Neural progenitor cell (in vitro differentiated cells): Measurements from ENCODE around the gene HDDC2. TPM values are rescaled to one million over a fixed set of nuclear protein-coding genes. Genes with fewer than 3 reads are reported as not detected.

Experiments
- DNase-seq: peaks from one replicate; pipeline ENCODE4 v3.0.0-alpha.2; 2016; ENCODE audit warnings: low spot score
- H2AFZ ChIP-seq: fragments of 200-600 bp; sonication (generic); replicated peaks from 2 replicates; pipeline ENCODE4 v1.6.1; 2016; ENCODE audit warnings: antibody characterized with exemption
- H3F3A ChIP-seq: fragments of 200-600 bp; sonication (generic); 2 replicates; pipeline ENCODE4 v1.6.1; 2016; ENCODE audit warnings: antibody characterized with exemption, low read depth
- H3K27ac ChIP-seq: fragments of 200-600 bp; sonication (generic); 2 replicates; pipeline ENCODE4 v1.5.1; 2016; ENCODE audit warnings: mild to moderate bottlenecking
- H3K27me3 ChIP-seq: fragments of 200-600 bp; sonication (generic); 2 replicates; pipeline ENCODE4 v1.6.1; 2016; ENCODE audit warnings: mild to moderate bottlenecking, moderate library complexity
- H3K36me3 ChIP-seq: fragments of 200-600 bp; sonication (generic); 2 replicates; pipeline ENCODE4 v1.5.1; 2016
- H3K4me1 ChIP-seq: fragments of 200-600 bp; sonication (generic); 2 replicates; pipeline ENCODE4 v1.6.1; 2016; ENCODE audit warnings: mixed run types
- H3K4me2 ChIP-seq: fragments of 200-600 bp; sonication (generic); 2 replicates; pipeline ENCODE4 v1.6.1; 2016
- H3K4me3 ChIP-seq: fragments of 200-600 bp; sonication (generic); 2 replicates; pipeline ENCODE4 v1.5.1; 2016
- H3K79me2 ChIP-seq: fragments of 200-600 bp; sonication (generic); 2 replicates; pipeline ENCODE4 v1.6.1; 2016; ENCODE audit warnings: low read depth
- H3K9ac ChIP-seq: fragments of 200-600 bp; sonication (generic); 2 replicates; pipeline ENCODE4 v1.6.1; 2016
- H3K9me3 ChIP-seq: fragments of 200-600 bp; sonication (generic); 2 replicates; pipeline ENCODE4 v1.5.1; 2016; ENCODE audit warnings: low read depth
- H4K20me1 ChIP-seq: fragments of 200-600 bp; sonication (generic); 2 replicates; pipeline ENCODE4 v1.6.1; 2016; ENCODE audit warnings: low read depth
- H3K27ac Mint-ChIP-seq: 3 replicates; pipeline ENCODE4 v1.8.0; 2021; ENCODE audit warnings: mixed read lengths
- H3K27me3 Mint-ChIP-seq: 2 replicates; pipeline ENCODE4 v1.8.0; 2022; ENCODE audit warnings: low read depth, mild to moderate bottlenecking, inconsistent platforms, moderate library complexity, mixed read lengths; ENCODE audit not compliant: insufficient read depth
- H3K36me3 Mint-ChIP-seq: 3 replicates; pipeline ENCODE4 v1.8.0; 2021; ENCODE audit warnings: mixed read lengths
- H3K4me1 Mint-ChIP-seq: 3 replicates; pipeline ENCODE4 v1.8.0; 2021; ENCODE audit warnings: mixed read lengths
- H3K4me3 Mint-ChIP-seq: 3 replicates; pipeline ENCODE4 v1.8.0; 2021; ENCODE audit warnings: mild to moderate bottlenecking, moderate library complexity, mixed read lengths
- H3K9me3 Mint-ChIP-seq: 3 replicates; pipeline ENCODE4 v1.8.0; 2020; ENCODE audit warnings: mixed read lengths
- EZH2 ChIP-seq: fragments of 200-600 bp; sonication (generic); IDR thresholded peaks from 2 replicates; pipeline ENCODE4 v1.6.1; 2017; ENCODE audit warnings: antibody characterized with exemption, mild to moderate bottlenecking, moderate library complexity
- EZH2phosphoT487 ChIP-seq: fragments of 200-600 bp; sonication (generic); IDR thresholded peaks from 2 replicates; pipeline ENCODE4 v1.6.1; 2017; ENCODE audit warnings: antibody characterized with exemption
- total RNA-seq: library from RNA; depleted of rRNA; stranded (reverse); fragments of >200 nt; gene quantifications from 2 replicates; pipeline ENCODE4 v1.2.3, GENCODE V29; 2015; ENCODE audit warnings: low replicate concordance
- TF ChIP-seq, protein P1 (sequence below): fragments of 200-600 bp; sonication (generic); IDR thresholded peaks from 2 replicates; pipeline ENCODE4 v1.5.1; 2017; ENCODE audit warnings: antibody characterized with exemption, mild to moderate bottlenecking

The HDDC2 gene
- total RNA-seq, 1 donor from 2014 or later = 114 TPM

DNA sequence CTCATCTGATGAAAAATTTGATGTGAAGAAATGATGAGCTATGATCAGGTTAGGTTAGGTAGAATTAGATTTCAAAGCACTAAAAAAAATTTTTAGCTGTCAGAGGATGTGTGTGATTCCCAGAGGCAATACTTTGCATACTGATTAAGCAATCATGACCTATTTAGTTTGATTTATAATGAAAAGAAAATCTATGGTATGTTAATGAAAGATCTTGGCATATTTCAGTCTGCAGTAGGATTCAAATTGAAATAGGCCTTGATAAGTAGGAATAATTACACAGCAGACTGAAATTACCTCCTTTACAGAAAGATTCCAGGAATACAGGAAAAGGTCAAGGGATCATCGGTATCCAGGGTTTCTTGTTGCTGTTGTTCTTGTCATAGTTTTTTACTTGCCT is 69.3 kb downstream of the HDDC2 start:
- Mint-ChIP-seq H3K27me3 (no peaks in the 10 kb centered on the region), H3K9me3 (no peaks in the 10 kb centered on the region), H3K4me3 (no peak overlapping the region), H3K27ac (no peak overlapping the region), H3K4me1 (peaks cover 13% of the 10 kb centered on the region), H3K36me3 (no peaks in the 10 kb centered on the region)
- Histone ChIP-seq H3K9me3 (no peaks in the 10 kb centered on the region), H3K27ac (no peak overlapping the region), H4K20me1 (no peaks in the 10 kb centered on the region), H3K4me2 (no peak overlapping the region), H3K79me2 (no peaks in the 10 kb centered on the region), H3F3A (no peaks in the 10 kb centered on the region), H3K27me3 (no peaks in the 10 kb centered on the region), H2AFZ (no peak overlapping the region), H3K4me3 (no peak overlapping the region), H3K36me3 (no peaks in the 10 kb centered on the region), H3K4me1 (no peaks in the 10 kb centered on the region), H3K9ac (no peak overlapping the region)
- TF ChIP-seq EZH2phosphoT487 (no peak), EZH2 (no peak)
- TF ChIP-seq, protein P1, sequence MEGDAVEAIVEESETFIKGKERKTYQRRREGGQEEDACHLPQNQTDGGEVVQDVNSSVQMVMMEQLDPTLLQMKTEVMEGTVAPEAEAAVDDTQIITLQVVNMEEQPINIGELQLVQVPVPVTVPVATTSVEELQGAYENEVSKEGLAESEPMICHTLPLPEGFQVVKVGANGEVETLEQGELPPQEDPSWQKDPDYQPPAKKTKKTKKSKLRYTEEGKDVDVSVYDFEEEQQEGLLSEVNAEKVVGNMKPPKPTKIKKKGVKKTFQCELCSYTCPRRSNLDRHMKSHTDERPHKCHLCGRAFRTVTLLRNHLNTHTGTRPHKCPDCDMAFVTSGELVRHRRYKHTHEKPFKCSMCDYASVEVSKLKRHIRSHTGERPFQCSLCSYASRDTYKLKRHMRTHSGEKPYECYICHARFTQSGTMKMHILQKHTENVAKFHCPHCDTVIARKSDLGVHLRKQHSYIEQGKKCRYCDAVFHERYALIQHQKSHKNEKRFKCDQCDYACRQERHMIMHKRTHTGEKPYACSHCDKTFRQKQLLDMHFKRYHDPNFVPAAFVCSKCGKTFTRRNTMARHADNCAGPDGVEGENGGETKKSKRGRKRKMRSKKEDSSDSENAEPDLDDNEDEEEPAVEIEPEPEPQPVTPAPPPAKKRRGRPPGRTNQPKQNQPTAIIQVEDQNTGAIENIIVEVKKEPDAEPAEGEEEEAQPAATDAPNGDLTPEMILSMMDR = no peak
- DNase-seq = no peak

GRCh38 chr6:125231574-125232343 is 70.0 kb downstream of the HDDC2 start:
- no peaks in the 10 kb centered on the region for H3K9me3 ChIP-seq
- H3K4me3 Mint-ChIP-seq = no peak overlapping the region
- H3K27me3 ChIP-seq = no peaks in the 10 kb centered on the region
- H3K4me1 Mint-ChIP-seq = peaks cover 13% of the 10 kb centered on the region
- H3K4me3 ChIP-seq = no peak overlapping the region
- H3F3A ChIP-seq = no peaks in the 10 kb centered on the region
- H3K36me3 Mint-ChIP-seq = no peaks in the 10 kb centered on the region
- H3K36me3 ChIP-seq = no peaks in the 10 kb centered on the region
- DNase-seq = no peak
- H3K27ac Mint-ChIP-seq = no peak overlapping the region
- no peak overlapping the region for H3K4me2 ChIP-seq
- H3K9ac ChIP-seq = no peak overlapping the region
- H3K79me2 ChIP-seq = no peaks in the 10 kb centered on the region
- no peak overlapping the region for H2AFZ ChIP-seq
- H4K20me1 ChIP-seq = no peaks in the 10 kb centered on the region
- no peaks in the 10 kb centered on the region for H3K27me3 Mint-ChIP-seq
- H3K9me3 Mint-ChIP-seq = no peaks in the 10 kb centered on the region
- no peaks in the 10 kb centered on the region for H3K4me1 ChIP-seq
- H3K27ac ChIP-seq = no peak overlapping the region
- no peak for TF ChIP-seq EZH2
- no peak for TF ChIP-seq EZH2phosphoT487
- TF ChIP-seq, protein P1 = no peak

DNA sequence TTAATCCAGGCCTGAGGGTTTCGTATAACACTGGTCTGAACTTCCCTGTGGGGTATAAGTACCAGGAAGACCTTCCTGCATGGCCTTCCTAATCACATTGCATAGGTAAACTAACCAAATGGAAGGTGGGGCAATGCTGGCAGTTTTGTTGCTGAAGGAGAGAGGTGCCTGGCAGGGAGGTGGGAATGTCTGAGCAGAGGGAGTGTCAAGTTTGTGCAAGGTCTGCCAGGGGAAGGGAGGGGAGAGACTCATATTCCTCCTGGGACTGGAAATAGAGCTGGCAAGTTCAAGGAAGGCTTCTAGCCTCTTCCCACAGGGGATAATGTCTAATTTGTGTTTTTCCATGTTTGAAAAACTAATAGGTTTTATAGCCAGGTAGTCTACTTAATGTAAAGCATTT is 70.6 kb downstream of the HDDC2 start:
- Mint-ChIP-seq H3K36me3 (no peaks in the 10 kb centered on the region), H3K27me3 (no peaks in the 10 kb centered on the region), H3K4me3 (no peak overlapping the region), H3K27ac (no peak overlapping the region), H3K9me3 (no peaks in the 10 kb centered on the region), H3K4me1 (peaks cover 13% of the 10 kb centered on the region)
- H3K36me3 ChIP-seq = no peaks in the 10 kb centered on the region
- no peak overlapping the region for H3K4me3 ChIP-seq
- no peaks in the 10 kb centered on the region for H4K20me1 ChIP-seq
- H3K27me3 ChIP-seq = no peaks in the 10 kb centered on the region
- no peak for DNase-seq
- H3K27ac ChIP-seq = no peak overlapping the region
- TF ChIP-seq EZH2 = no peak
- no peak for TF ChIP-seq EZH2phosphoT487
- TF ChIP-seq, protein P1 = no peak
- H3K9ac ChIP-seq = no peak overlapping the region
- no peaks in the 10 kb centered on the region for H3K79me2 ChIP-seq
- no peaks in the 10 kb centered on the region for H3K4me1 ChIP-seq
- no peak overlapping the region for H2AFZ ChIP-seq
- no peak overlapping the region for H3K4me2 ChIP-seq
- no peaks in the 10 kb centered on the region for H3F3A ChIP-seq
- no peaks in the 10 kb centered on the region for H3K9me3 ChIP-seq
